NCI-H1105 (cell line): ENCODE results near the gene NDP.
"Not testable (repeated sequence)": the region's sequence is repeated elsewhere in the genome, so short reads cannot be mapped to it uniquely, and the experiment has no call there.

Experiments
- DNase-seq: peaks from one replicate; lab custom pipeline; 2025; lab: John Stamatoyannopoulos, UW

Gene NDP

GRCh38 chrX:43970528-43970927 is 2.7 kb downstream of the NDP start:
- no peak for DNase-seq

DNA sequence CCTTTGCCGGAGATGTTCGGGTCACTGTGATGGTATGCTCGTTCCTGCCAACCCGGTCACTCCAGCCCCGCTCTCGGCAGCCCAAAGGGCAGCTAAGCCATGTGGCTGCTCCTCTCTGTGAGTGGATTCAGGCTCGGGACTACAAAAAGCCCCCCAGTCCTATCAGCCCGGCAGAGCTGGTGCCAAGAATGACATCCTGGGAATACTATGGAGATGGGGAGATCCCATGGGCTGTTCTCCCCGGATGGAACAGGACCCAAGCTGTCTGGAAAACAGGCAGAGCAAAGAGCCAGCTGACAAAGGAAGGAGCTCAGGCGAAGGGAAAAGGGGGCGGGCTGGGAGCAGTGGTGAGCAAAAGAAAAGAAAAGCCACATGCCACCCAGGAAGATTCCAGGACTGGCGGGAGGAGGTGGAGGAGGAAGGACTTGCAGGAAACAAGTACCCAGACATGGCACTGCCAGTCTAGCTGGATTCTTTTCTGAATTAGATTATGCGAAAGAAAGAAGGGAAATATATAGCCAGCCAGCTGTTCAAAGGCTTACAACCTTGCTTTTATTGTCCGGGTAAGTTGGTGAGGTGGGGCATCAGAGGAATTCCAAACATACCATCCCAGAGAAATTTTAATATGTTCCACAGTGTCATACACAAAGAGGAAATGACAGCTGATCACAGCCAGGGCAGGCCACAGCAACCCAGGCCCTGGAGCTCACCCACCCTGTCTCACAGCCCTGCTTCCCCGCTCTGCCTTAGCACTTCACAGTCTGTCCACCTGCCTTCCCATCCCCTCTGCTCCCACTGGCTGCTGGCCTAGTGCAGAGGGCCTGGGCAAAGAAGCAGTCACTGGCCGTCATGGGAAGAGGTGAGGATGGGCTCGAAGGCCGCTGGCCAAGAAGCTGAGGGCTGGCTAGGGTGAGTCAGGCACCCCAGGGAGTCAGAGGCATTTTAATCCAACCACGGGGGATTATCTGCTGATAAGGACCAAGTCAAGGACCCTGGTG is 3.4 kb downstream of the NDP start:
- DNase-seq: no peak

GRCh38 chrX:43968359-43968781 is 4.8 kb downstream of the NDP start:
- DNase-seq: no peak

DNA sequence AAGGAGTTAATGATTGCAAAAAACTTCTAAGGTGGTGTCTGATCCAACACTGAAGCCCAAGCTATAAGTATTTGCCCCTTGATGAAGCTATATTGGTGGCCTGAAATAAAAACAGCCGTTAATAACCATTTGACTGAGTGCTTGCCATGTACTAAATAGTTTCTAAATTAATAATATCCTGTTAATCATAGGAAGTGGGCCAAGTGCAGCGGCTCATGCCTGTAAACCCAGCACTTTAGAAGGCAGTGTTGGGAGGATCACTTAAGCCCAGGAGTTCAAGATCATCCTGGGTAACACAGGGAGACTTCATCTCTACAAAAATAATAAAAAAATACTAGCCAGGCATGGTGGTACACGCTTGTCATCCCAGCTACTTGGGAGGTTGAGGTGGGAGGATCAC is 8.3 kb downstream of the NDP start:
- DNase-seq: no peak

DNA sequence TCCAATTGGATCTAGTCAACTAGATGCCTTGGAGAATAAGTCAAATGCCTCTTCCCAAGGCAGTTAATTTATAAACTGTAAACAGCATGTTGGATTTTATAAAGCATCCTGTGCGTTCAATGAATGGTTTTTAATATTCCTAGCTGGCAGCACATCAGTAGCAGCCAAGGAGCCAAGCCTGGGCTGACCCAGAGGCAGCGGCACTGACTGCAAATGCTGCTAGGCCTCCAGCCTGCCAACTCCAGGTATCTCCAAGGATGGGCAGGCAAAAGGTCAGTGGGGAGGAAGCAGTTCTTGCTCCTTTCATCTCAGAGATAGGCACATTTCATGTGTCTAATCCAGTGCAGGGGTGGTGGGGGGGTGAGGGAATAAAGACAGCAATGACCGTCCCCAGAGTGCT is 9.5 kb downstream of the NDP start:
- no peak for DNase-seq

DNA sequence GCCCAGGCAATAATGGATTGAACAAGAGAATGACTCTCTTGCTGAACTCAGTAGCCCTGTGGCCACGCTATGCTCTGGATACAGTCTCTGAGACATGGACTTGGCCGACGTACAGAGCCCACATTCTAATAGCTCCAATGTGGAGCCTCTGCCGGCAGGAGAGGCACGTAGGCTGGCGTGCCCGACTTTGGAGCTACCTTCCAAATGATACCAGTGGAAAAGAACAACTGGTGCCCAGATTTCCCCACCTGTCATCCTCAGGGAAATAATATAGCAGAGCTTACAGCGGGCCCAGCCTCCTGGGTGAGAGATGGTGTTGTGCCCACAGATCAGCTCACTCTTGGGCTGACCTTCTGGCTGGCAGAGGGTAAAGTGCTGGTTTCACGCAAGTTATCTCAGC is 10.6 kb downstream of the NDP start:
- DNase-seq: no peak

DNA sequence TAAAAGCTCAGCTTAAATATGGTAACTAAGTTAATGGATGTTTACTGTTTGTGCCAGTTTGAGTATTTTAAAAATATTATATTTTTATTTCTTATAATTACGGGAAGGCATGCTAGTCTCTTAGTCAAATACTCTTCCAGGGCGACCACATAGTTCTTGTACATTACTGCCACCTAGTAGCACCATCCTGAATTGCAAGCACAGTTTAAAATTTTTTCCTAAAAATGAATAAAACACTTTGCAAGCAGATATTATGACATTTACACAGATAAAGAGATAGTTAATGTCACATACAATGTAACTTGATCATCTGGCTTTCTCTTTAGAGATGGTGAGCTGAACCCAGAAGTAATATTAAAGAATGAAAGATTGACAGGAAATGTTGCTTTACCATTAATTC is 11.5 kb downstream of the NDP start:
- no peak for DNase-seq

DNA sequence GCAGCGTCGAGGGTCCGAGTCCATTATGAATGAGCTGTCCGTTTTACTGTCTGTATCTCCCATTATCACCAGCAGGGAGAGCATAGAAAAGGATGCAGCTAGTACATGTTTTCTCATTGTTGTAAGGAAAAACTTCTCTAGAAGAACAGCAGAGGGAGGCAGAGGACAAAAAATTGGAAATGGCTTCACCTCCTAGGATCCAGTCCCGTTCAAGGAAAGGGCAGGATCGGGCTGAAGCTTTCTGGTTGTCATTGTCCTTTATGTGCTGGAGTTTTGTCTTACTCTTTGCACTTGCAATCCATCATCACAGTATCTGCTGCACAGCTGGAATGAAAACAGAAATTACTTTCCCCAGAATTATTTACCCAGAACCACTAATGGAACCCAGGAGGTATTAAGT is 14.7 kb downstream of the NDP start:
- peak; percentile 56 for DNase-seq

DNA sequence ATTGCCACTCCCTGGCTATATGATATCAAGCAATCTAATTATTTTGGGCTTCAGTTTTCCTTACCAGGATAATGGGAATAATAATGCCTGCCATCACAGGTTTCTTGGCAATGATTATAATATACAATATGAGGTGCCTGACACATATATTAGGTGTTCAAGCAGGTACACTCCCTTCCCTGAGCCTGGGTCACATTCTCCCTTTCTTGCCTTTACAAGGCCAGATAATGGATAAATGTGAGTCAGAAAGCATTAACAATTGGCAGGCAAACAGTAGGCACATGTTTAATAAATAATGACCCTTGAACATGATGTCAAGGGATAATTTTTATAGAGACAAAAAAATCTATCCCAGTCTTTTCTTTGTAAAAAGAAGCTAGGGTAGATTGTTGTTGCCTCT is 17.2 kb downstream of the NDP start:
- DNase-seq: no peak

DNA sequence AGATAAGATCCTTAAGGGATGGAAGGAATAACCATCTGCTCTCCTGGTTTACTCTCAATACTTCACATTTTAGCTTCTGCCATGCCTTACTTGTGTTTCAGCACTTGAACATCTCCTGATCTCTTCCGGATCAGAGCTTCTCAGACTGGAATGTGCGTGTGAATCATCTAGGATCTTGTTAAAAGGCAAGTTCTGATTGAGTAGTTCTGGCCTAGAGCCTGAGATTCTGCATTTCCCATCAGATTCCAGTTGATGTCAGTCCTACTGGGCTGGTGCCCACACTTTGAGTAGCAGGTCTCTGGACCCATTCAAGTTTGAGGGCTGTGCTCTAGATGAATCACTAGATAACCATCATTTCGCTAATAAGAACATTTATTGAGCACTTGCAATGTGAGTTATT is 20.0 kb downstream of the NDP start:
- DNase-seq: no peak

- no peak for DNase-seq
Observed at GRCh38 chrX:43949669-43950068, 23.5 kb downstream of the NDP start.

DNA sequence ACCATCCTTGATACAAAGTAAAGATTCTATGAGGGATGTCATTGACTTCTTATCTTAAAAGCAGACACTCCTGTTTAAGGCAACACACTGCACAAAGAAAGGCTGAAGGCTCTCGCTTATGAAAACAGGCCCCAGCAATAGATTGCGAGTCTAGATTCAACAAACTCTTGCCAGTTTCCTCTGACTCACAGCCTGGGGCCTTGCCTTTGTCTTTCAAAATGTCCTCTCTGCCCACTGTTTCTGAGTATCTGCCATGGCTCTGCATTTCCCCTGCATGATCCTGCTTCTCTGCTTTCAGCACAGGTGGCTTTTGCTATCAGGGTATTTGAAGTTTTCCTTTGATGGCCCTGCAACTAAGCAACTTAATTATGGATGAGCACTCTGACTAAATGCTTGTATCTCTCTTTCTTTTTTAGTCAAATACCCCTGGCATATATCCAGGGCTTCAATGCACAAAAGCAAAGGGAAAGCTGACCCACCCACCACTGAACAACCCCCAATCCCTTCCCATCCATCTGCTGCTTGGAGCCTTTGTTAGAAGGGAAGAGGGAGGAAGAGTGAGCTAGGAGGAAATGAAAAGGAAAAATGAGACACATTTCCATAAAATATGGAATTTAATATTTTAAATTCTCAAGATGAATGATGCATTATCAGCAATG is 32.2 kb downstream of the NDP start:
- DNase-seq: no peak

GRCh38 chrX:43939187-43939926 is 33.8 kb downstream of the NDP start:
- DNase-seq: no peak

GRCh38 chrX:43922032-43922431 is 51.2 kb downstream of the NDP start:
- DNase-seq: not testable (repeated sequence)

DNA sequence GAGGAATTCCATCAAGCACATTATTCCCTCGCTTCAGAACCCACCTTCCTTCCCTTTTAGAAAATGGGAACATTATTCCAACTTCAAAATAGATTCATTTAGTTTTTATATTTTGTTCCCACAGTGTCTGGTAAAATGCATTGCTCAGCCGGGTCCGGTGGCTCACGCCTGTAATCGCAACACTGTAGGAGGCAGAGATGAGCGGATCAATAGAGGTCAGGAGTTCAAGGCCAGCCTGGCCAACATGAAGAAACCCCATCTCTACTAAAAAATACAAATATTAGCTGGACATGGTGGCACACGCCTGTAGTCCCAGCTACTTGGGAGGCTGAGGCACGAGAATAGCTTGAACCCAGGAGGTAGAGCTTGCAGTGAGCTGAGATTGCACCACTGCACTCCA is 62.4 kb downstream of the NDP start:
- DNase-seq: not testable (repeated sequence)

- no peak for DNase-seq
Observed at GRCh38 chrX:43910012-43910411, 63.2 kb downstream of the NDP start.

GRCh38 chrX:43909141-43909540 is 64.0 kb downstream of the NDP start:
- DNase-seq: no peak

GRCh38 chrX:43899878-43900815 is 73.0 kb downstream of the NDP start:
- no peak for DNase-seq
